ENCODE measurements around the gene FN3KRP.

DNA sequence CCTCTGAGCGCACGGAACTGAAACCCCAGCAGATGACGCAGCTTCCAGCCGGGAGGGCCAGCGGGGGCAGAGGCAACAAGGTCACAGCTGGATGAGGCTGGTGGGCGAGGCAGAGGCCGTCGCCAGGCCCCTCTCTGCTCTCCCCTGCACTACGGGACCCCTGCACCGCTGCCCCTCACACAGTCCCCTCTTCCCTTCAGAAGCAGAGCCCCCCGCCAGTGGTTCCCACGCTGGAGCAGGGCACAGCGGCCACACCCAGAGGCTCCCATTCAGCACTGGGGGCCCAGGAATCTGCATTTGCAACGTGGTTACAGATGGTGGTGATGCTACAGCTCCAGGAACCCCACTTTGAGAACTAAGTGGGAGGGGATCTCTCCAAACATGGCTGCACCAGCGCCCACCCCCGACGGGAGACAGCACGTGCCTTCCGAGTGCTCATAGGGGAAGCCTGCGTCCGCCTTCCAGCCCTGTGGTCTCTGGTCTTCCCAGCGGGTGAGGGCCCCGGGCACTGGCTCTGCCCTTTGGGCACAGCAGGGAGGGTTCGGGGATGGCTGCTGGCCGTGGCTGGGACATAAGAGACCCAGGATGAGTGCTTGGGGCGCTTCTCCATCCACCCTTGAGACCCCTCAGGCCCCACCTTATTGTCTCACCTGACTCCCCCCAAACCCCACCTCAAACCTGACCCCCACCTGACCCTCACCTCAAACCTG is 13.3 kb upstream of the FN3KRP start:
- no peak for TF ChIP-seq POLR2A (IDR thresholded peaks at IDR 0.05; ENCODE audit: low read depth, low read length)
- no peak for TF ChIP-seq POLR2AphosphoS5 (IDR thresholded peaks at IDR 0.05; ENCODE audit: low read depth, low read length)

Measured in GM12892 (cell line).